GM19035 (cell line): ENCODE measurements around the gene LONRF3.
"Not testable (repeated sequence)": the region's sequence is repeated elsewhere in the genome, so short reads cannot be mapped to it uniquely, and the experiment has no call there.

ENCODE experiments used
- ATAC-seq: cut with Tn5 transposase; IDR thresholded peaks from one replicate; pipeline ENCODE4 v1.9.1; 2021; ENCODE audit not compliant: unreplicated experiment

Gene LONRF3

DNA sequence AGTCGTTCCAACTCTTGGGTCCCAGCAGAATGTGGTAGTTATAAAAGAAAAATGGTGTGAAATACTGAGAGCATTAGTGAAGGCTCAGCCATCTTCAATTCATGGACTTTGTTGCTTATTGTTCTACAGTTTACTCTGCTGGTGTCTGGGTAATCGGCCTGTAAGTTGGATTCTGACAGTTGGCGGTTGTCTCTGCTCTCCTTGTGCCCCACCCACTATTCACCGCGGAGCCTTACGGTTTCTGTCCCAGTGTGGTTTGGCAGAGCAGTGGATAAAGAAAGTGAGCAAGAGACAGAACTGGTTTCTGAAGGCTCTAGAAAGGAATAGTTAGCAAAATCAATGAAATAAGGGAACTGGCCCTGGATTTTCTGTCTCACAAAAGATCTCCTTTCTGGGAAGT lies 9.1 kb downstream of the LONRF3 start:
- no peak for ATAC-seq

DNA sequence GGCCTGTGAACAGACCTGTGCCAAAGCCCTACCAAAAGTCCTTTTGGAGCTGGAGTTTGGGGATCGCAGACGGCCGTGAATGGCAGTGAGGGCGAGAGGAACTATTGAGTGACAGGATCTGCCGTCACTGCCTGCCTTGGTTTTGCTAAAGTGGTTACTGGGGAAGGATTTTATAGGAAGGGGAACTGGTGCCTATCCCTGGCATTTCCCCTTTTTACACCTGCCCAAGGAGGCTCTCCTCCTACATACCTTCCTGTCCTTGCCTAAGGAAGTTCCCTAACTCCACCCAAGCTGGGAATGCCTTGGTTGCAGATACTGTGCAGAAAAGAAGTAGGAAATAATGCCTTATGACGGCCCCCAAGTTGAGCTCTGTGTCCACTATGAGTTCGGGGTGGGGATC lies 14.5 kb downstream of the LONRF3 start:
- ATAC-seq = no peak

DNA sequence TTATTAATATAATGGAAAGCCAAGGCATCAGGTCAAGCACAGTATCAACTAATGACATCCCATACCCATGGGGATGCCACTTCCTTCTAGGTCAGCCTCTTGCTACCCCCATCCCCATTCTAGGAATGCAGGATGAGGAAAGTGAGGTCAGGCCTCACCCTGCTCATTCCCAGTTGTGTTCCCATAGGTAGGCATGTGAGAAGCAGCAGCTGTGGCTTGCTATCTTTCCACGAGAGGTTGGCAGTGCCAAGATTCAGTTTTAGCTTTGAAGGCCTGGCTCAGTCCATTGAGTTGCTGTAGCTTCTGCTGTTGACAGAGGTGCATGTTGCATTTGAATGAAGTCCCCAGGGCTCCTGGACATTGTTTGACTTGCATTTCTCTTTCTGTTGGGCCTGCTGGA lies 15.5 kb downstream of the LONRF3 start:
- no peak for ATAC-seq

DNA sequence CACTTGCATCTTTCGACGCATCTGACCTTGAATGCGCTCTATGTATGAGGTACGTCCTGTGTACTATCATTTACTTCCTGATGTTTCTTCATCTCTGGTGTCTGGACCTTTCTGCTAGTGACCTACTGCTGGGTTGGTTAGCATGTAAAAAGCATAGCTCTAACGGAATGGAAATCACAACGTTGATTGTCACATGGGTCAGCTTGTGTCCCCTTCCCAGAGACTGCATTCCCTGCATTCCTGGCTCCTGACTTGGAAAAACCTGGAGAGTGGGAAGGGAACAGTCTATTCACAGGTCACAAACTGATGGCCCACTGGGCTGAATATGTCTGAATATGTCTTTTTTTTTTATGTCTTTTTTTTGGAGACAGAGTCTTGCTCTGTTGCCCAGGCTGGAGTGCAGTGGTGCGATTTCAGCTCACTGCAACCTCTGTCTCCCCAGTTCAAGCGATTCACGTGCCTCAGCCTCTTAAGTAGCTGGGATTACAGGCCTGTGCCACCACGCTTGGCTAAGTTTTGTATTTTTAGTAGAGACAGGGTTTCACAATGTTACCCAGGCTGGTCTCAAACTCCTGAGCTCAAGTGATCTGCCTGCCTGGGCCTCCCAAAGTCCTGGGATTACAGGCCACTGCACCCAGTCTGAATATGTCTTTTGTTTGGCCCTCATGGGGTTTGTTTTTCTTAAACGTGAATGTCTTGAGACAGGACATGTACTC lies 16.3 kb downstream of the LONRF3 start:
- no peak for ATAC-seq

DNA sequence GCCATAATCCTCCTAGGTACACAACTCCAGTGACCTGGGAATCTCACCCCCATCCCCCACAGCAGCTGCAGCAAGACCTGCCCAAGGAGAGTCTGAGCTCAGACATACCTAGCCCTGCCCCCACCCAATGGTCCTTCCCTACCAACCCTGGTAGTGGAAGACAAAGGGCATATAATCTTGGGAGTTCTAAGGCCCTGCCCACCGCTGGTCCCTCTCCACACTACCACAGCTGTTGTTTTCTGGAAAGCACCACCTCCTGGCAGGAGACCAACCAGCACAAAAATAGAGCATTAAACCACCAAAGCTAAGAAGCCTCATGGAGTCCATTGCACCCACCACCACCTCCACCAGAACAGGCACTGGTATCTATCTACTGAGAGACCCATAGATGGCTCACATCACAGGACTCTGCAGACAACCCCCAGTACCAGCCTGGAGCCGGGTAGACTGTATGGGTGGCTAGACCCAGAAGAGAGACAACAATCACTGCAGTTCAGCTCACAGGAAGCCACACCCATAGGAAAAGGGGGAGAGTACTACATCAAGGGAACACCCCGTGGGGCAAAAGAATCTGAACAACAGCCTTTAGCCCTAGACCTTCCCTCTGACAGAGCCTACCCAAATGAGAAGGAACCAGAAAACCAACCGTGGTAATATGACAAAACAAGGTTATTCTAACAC lies 18.2 kb downstream of the LONRF3 start:
- ATAC-seq = not testable (repeated sequence)

DNA sequence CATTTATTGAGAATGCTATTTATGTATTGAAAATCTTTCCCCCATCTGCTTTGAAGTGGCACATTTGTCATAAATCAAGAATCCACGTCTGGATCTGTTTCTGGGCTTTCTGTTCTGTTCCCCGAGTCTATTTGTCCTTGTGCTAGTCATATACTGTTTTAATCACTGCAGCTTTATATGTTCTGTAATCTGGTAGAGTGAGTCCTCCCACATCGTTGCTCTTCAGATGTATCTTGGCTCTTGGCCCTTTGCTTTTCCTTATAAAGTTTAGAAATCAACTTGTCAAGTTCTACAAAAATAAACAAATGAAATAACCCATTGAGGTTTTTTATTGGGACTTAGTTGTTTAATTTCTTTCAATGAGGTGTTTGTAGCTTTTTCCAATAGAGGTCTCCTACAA lies 29.0 kb downstream of the LONRF3 start:
- ATAC-seq = no peak

DNA sequence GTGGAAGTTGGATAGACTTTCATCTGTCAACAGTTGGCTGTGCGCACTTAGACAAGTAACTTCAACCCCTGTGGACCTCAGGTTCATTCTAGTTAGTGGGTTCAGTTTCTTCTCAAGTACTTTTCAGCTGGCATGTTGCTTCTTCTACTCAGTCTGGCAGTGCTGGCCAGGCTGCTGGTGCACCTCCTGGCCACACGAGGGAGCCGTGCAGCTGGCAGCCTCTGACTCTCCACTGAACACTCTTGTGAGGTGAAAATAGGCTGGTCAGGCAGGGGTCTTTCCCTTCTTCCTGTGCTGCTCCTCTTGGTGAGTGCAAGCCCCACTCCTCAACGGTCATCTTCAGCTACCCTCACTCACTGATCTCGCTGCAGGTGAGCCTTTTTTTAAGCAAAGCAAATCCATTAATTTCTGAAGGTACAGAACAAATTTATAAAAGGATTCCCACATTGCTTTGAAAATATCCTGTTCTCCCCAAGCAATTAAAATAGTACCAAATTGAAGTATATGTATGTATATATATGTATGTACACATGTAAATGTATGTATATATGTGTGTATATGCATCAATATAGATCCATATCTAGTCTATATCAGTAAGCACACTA lies 30.6 kb downstream of the LONRF3 start:
- peak; percentile 80 for ATAC-seq

- ATAC-seq = no peak
Measured at GRCh38 chrX:119007189-119007770, 32.9 kb downstream of the LONRF3 start.

- no peak for ATAC-seq
Measured at GRCh38 chrX:119008110-119008744, 33.8 kb downstream of the LONRF3 start.

DNA sequence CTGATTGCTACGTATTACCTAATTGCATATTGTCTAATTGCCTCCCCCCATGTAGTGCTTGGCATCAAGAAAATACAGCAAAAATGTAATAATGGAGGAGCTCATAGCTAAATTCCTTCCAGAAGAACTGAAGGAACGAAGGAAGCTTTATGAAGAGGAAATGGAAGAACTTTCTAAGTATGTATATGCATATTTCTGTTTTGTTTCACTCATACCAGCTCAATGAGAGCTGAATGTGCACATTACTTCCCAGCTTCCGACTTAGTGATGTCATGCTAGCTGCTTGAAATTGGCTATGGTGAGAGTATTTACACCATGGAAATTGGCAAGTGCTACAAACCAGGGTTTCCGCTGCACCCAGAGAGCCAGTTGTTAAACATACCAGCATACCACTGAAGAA lies 34.7 kb downstream of the LONRF3 start:
- ATAC-seq = no peak

DNA sequence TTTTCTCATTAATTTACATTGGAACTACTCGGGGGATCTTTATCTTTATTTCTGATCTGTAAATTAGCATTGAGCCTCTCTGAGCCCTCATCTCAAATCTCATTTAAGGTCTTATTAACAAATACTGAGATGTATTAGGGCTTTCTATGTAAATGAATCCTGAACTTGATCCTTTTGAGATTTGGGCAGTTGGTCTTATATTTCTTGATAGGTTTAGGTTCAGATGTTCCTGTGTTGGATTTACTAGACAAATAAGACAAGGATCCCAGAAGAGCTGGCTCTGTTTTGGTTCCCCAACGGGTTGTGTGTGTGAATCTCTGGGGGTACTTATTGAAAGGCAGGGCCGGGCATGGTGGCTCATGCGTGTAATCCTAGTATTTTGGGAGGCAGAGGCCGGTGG lies 36.1 kb downstream of the LONRF3 start:
- no peak for ATAC-seq

- no peak for ATAC-seq
Measured at GRCh38 chrX:119013164-119013563, 38.7 kb downstream of the LONRF3 start.

GRCh38 chrX:119015407-119016237 lies 41.2 kb downstream of the LONRF3 start:
- ATAC-seq = peak; percentile 85

DNA sequence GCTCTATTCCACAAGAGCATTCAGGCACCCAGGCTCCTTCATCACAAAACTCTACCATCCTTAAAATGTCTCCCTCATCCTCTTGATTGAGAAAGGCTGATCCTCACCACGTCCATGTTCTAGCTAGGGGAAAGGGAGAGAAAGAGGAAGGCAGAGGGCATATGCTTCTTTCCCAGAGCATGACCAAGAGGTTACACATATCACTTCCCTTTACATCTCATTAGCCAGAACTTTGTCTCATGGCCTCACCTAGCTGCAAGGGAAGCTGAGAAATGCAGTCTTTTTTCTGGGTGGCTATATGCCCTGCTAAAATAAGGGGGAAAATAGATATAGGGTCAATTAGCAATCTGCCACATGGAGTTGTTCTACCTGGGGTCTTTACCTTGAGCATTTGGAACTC lies 42.7 kb downstream of the LONRF3 start:
- ATAC-seq = no peak

DNA sequence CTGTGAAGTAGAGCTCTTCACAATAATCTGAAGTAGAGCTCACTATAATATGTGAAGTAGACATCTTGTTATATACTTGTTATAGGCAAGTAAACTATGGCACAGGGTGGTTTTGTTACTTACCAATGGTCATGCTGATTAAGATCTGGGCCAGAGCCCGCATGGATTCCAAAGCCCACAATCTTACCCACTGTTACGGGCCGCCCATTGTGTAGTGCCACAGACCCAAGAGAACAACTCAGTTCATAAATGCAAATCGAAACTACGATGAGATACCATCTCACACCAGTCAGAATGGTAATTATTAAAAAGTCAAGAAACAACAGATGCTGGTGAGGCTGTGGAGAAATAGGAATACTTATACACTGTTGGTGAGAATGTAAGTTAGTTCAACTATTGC lies 51.5 kb downstream of the LONRF3 start:
- ATAC-seq = no peak

GRCh38 chrX:119026344-119026743 lies 51.9 kb downstream of the LONRF3 start:
- ATAC-seq = not testable (repeated sequence)

- not testable (repeated sequence) for ATAC-seq
Measured at GRCh38 chrX:119027960-119028732, 53.7 kb downstream of the LONRF3 start.

GRCh38 chrX:119028733-119029330 lies 54.4 kb downstream of the LONRF3 start:
- no peak for ATAC-seq

- ATAC-seq = not testable (repeated sequence)
Measured at GRCh38 chrX:119029656-119030055, 55.2 kb downstream of the LONRF3 start.
